Stimulated activated CD4-positive, alpha-beta T cell treated with anti-CD3 and anti-CD28 coated beads, Interleukin-1b, Interleukin-23, amount 100 ng/mL, for 1 hour (primary cell): ENCODE results near the gene FSTL4.
"Not testable (repeated sequence)": the region's sequence is repeated elsewhere in the genome, so short reads cannot be mapped to it uniquely, and the experiment has no call there.

Experiments
- DNase-seq, 2 donors: peaks; one replicate each; pipeline ENCODE4 v3.0.0-alpha.2; 2020; ENCODE audit warnings: low read depth in 2 of 2

FSTL4 gene

DNA sequence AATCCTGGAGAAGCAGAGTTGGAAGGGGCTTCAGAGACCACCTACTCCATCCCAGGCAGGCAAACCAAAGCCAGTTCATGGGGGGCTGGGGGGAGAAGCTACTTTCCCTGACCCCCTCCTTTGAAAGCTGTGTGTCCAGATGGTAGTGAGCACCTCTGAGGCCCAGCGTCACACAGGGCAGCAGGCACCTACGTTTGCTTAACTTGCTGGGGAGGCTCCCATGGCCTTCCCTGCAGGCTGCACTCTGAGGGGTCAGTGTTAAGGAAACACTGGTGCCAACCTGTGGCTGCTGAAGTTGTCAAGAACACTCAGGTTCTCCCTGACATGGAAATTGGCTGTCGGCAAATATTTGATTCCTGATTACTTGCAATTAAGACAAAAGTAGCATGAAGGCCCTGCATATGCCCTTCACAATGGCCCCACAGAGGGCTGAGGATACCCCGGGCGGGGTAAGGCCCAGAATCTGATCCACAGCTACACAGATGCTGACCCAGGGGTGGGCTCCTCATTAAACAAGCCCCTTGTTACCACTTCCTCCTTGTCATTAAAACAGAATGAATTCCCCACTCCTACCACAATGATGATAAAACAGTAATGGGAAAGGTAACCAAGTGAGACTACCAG lies 208.5 kb downstream of the FSTL4 start:
- no peak for DNase-seq

DNA sequence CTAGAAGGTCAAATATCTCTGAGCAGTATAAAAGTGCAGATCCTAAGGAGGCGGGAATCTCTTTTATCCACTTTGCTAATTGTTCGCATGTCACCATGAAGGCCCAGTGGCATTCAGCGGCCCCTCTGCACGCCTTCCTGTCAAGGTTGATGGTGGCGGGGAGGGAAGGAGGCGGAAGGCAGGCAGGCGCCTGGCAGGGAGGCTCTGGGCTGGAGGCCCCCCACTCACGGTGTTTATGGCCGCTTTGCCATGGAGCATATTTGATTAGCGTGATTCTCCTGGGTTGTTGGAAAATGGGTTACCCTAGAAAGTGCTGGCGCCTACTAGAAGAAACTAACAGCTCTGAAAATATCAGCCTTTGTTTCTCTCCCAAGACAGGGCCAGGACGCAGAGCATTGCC lies 209.6 kb downstream of the FSTL4 start:
- no peak for DNase-seq

DNA sequence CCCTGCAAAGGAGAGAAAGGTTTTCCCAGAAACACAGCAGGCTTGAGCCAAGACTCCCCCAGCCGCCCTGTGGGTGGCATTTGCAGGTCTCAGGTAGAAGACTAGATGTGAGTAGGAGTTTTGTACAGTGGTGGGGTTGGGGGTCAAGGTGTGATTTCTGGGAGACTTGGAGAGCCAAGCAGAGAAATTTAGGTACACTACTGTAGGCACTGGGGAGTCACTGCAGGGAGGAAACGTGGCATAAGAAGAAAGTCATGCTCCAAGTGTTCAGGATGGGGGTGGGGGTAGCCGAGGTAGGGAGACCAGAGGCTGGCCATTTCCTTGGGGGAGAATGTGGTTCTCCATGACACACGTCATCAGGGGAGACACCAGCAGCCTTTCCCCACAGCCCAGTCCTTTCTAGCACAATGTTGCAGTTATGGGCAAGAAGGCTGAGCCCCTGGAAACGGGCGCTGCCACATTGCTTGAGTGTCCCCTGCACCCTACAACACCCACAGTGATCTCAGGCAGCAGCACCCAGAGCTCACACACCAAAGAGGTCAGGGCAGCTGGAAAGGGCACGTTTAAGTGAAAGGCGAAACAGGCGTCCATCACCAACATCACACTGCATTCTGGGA lies 210.5 kb downstream of the FSTL4 start:
- no peak for DNase-seq

DNA sequence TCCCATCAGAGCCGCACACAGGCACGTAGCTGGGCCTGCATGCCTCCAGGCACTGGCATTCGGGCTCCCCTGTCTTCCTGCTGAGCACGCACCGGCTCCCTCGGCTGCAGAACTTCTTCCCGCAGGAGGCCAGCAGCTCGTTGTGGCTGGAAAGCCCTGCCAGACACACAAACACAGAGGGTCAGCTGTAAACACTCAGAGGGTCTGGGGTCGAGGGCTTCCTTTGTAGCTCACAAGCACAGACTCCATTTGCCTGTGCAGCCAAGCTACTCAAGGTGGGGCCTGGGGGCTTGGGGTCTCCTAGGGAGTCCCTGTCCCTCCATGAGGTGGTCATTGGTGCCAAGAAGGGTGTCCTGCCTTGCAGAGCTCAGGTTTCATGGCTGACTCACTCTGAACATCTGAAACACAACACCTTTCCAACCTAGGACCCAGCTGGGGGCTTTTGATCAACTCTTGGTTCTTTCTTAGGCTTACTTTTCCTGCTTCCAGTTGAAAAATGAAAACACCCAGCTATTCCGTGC lies 211.4 kb downstream of the FSTL4 start:
- DNase-seq, result no peak

DNA sequence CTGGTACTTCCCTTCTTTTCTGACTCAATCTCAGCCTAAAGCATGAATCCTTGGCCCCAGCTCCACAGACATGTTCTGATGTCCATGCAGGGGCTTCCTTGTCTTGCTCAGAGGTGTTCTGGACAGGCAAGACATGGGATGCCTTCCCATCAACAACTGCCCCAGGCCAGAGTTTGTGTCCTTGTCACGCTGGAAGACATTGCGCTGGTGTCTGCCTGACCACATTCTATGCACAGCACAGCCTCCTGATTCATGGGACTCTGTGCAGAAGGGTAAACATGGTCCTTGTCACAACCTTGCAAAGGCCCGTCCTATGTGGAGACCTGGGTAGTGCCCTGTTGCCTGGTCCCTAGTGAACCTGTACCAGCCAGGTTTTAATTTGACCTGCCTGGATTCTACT lies 212.2 kb downstream of the FSTL4 start:
- DNase-seq, result no peak

DNA sequence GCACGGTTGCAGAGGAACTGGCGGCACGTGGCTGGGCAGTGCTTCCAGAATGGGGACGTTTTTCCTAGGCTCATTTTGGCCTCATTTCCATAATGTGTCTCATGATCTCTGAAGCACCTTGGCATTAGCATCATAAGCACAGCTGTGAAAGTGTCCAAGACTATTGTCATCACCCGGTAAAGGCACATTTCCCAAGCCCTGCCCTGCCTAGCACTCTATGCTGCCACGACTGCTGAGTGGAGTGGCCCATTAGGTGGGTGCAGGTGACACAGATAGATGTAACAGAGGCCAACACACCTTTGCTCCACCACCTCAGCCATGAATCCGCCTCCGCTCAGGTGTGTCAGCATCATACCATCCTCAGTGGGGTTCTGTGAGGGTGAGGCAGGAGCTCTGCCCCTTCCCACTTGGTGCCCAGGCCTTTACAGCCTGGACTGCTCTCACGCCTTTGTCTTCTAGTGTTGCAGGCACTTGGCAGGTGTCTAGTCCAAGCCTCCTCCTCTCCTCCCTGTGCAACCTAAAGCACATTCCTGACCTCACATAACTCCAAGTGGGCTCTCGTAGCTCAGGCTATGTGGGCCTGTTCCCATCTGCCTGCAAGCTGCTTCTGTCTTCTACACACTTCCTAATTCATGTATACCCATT lies 213.0 kb downstream of the FSTL4 start:
- DNase-seq, result no peak

DNA sequence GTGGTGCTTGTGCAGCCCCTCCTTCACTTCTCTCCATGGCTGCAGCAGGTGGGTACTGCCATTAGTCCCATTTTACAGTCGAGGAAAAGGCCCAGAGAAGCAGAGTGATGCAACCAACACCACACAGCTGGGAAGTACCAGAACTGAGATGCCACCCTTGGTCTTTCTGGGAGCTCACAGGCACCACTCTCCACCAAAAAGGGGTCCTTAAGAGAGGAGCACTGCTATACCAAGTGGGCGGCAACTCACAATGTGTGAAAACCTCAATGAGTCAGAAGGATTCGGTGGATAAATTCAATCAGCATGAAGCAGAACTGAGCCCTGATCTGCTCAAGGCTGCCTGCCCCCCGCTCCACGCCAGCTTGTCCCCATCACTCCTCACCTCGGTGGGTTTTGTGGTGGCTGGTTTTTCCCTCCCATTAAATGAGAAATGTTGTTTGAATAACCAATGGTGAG lies 213.7 kb downstream of the FSTL4 start:
- DNase-seq, result no peak

DNA sequence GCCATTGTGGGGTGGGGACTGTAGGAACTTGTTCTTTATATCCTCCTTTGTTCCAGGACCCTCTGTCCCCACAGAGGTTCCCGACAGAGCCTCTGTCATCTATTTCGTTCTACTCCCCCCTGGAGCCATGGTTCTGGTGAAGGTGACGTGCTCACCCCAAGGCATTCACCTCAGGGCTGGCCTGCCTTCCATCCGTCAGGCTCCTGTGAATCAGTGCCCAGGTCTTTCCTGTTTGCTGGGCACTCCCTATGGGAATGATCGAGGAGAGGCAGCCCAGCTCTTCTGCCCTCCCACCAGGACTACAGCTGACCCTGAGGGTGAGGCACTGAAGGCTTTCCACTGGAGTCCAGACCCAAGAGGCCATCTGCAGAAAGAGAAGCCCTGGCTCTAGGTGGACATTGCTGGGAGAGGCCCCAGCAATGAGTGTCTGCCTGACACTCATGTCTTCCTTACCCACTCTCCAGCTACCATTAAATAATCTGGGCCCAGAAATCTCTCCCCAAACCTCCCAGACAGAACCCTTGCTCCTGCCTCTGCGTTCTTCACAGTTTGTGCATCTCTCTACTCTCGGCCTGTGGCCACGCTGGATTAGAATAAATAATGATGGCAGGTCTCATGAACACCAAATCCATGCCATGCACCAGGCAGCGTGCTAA lies 214.2 kb downstream of the FSTL4 start:
- no peak for DNase-seq

DNA sequence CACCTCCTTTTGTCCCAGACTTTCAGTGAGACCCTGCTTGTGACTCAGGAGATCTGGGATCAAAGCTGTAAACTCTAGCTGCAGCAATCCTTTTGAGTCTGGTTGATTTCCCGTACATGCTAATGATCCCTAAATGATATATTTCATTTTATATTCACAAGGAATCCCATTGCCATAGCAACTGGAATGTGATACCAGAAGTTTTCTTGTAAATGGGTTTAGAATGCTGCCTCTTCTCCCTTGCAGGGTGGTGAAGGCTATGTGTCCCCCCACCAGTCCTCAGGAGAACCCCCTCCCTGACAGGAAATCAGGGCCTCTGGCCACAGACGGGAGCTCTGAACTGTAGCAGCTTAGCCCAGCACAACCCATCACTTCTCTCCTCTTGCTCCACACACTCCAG lies 215.0 kb downstream of the FSTL4 start:
- no peak for DNase-seq

DNA sequence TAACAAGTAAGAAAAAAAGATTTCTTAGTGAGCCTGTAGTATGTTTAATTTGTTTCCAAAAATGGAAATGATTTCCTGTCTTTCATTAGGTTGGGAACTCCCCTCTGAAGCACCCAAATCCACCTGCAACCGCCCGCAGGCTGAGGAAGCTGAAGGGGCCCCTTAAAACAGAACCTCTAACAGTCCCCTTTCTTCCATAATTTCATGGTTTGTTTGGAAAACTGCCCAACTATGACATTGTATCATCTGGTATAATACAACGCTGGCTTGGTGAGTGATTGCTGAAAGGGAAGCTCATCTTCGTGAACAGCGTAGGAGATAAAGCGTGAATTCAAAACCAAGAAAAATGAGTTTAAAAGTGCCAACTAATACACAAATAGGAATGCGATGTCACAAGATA lies 215.5 kb downstream of the FSTL4 start:
- no peak for DNase-seq

DNA sequence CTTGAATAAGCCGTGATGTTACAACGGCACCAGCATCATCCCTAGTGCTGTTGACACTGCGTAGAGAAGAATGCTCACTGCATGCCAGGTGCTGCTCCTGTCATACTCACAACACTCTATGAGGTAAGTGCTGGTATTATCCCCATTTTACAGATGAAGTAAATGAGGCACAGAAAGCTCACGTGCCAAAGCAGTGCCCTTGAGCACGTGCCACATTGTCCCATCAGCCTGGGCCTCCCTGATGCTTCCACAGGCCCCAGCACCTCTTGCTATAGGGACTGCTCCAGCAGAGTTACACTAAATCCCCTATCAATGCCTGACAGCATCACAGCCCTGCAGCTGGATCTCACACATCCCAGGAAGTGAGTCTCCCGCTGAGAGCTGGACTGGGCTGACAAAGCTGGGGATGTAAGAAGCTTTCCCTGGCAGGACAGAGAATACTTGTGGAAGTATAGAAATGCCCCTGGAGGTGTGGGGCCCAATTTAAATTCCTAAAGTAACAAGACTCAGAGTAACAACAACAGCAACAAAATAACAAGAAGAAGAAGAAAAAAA lies 216.1 kb downstream of the FSTL4 start:
- no peak for DNase-seq

DNA sequence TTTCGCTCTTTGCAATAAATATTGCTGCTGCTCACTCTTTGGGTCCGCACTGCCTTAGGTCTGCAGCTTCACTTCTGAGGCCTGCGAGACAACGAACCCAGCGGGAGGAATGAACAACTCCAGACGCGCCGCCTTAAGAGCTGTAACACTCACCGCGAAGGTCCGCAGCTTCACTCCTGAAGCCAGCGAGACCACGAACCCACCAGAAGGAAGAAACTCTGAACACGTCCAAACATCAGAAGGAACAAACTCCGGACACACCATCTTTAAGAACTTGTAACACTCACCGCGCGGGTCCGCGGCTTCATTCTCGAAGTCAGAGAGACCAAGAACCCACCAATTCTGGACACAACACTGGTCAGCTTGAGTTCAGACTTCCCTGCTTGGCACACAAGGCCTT lies 217.1 kb downstream of the FSTL4 start:
- DNase-seq, result not testable (repeated sequence)

DNA sequence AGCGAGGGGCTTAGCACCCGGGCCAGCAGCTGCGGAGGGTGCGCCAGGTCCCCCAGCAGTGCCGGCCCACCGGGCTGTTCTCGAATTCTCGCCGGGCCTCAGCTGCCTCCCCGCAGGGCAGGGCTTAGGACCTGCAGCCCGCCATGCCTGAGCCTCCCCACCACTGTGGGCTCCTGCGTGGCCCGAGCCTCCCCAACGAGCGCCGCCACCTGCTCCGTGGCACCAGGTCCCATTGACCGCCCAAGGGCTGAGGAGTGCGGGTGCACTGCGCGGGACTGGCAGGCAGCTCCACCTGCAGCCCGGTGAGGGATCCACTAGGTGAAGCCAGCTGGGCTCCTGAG lies 217.9 kb downstream of the FSTL4 start:
- not testable (repeated sequence) for DNase-seq

DNA sequence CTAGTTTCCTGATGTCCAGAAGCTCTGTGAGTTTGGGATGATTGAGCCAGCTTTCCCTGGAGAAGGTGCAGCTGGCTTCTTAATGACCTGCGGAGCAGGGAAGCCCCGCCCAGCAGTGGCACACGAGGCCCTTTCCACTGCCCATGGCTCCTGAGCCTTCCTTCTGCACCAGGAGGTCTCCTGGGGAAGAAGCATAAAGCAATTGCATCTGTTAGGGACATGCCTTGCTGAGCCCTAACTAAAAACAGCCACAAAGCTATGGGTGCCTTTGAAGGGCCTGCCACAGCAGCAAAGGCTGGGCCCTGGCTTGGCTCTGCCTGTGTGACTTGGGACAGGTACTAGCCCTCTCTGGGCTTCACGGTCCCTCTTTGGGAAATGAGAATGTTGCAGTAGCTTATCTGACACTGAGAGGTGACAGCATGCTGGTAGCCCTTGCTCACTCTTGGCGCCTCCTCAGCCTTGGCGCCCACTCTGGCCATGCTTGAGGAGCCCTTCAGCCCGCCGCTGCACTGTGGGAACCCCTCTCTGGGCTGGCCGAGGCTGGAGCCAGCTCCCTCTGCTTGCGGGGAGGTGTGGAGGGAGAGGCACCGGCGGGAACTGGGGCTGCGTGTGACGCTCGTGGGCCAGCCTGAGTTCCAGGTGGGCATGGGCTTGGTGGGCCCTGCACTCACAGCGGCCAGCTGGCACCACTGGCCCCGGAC lies 218.4 kb downstream of the FSTL4 start:
- no peak for DNase-seq

DNA sequence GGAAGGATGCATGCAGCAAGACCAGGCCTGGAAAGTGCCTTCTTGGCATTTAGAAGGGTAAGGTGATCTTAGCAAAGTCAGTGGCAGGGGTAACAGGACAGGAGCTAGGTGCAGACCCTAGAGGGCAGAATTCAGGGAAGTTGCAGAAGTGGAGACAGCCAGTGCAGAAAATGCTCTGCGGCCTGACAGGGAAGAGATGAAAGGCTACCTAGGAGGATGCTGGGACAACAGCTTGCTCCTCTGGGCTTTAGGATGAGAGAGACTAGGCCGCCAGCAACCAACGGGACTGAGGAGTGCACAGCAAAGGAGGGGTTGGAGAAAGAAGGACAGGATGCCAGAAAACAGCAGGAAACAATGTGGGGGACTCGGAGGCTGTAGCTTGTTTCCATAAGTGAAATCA lies 219.9 kb downstream of the FSTL4 start:
- DNase-seq, result no peak

DNA sequence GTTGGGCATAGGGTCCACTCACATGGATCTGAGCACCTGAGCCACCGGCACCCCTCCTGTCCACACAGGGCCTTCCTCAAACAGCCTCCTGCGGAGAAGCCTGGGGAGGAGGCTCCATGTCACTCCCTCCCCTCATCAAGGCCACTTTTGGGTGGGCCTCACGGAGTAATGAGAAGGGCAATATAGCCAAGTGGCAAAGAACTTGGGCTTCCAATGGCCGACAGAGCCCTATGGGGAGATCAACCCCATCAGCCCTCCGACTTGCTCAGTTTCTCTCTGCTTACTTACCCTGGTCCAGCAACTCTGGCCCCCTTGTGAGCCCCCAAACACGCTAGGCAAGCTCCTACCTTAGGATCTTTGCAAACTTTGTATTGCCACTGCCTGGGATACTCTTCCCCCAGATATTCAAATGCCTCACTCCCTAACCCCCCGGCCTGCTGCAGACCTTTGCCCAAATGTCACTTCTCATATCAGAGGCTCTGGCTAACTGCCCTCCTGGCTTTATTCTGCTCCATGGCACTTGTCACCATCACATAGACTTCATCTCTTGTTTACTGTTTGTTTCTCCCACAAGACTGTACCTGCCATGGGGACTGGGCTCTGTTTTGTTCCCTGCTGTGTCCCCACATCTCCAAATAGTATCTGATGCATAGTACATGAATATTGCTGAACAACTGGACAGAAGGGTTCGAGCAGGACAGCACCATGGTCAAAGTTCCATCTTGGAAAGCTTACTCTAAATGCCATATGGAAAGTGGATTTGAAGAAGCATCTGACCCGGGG lies 220.8 kb downstream of the FSTL4 start:
- DNase-seq, result no peak

DNA sequence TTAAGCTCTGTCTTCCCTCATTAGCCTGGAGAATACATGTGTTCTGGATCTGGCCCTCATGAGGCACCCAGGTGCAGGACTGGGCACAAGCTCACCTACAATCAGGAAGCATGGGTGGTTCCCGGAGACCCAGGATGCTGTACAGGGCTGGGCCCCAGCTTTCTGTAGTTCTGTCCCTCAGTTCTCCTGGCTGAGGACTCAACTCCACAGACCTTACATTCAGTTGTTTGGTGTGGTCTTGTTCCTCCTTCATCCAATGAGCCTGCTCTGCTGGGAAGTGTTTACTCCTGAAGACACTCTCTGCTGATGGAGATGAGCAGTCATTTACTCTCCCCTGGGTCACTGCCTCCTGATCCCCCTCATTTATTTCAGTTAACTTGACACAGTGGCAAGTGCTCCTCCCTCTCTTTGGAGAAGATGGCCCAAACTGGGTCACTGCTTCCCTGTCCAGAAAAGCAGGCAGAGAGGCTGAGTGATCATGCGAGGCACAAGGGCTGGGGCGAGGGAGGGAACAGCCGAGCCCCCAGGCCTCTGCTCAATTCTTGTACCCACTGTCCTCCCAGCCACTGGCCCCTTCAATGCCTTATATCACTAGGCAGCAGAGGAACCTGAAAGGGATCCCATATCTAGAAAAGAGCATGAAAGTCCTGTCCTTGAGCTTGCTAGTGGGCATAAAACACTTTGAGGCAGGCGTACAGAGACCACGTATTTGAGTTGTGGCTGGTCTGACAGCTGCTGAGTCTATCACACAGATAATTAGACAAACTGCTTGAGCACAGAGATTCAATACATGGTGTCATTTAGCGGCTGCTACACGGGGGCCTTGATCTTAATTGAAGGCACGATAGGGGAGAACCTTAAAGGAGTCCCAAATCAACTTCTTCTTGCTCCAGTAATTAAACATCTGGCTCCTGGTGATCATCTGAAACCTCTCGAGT lies 221.7 kb downstream of the FSTL4 start:
- no peak for DNase-seq

DNA sequence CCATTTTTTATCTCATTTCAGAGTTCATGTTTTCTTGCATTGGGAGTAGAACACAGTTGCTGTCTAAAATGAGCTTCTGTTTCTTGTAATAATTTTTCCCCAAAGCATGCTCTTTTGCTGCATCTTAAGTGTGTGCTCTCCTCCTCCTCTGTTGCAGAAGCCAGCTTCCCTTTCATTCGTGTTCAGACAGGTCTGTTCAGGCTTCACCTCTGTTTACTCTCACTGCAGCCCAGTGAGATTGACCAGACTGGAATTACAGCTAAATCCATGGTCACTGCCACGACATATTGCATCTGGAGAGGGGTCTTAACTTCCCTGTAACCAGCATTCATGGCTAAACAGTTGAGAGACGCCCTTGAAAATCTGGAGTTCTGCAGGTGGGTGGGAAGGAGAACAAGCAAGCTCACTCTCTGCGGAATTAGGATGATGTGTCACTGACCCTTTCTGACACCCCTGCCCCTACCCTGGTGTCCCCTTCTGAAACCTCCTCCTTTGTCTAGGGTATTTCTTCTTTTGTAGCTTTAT lies 223.2 kb downstream of the FSTL4 start:
- DNase-seq, result no peak

DNA sequence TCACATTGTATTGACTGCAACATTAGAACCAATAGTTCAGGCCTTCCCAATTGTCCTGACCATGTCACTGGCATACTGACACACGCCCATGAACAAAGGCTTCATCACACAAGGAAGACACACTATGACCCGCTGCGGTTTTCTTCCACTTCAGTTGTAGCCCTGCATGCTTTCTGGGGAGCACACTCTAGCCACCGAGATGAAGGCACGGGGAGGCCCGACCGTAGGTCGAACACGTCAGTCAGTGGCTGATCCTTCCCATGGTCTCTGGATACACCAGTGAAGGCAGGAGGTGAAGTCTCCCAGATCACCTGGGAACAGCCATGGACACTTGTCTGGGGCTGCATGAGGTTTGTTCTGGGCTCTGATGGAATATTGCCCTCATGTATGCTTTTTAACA lies 224.7 kb downstream of the FSTL4 start:
- no peak for DNase-seq

DNA sequence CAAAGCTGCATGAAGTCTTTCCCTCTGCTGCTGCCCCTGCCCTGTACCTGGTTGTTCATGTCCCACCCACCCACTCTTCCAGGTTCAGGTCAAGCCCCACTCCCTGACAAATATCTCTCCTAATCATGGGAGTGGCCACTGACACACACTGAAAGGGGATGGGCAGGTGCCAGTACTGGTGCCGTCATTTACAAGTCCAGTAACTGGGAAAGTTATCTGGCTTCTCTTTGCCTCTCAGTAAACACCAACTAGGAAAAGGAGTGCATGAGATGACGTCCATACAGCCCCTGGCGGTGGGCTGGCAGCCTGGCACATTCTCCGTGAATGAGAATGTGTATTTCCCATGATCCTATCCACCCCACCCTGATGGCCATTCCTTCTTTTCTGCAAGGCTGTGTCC lies 225.2 kb downstream of the FSTL4 start:
- DNase-seq, result no peak
